HG02938 (cell line): ENCODE results near the gene PGAM1.
"Not testable (repeated sequence)": the region's sequence is repeated elsewhere in the genome, so short reads cannot be mapped to it uniquely, and the experiment has no call there.

Experiments
- ATAC-seq: cut with Tn5 transposase; IDR thresholded peaks from one replicate; pipeline ENCODE4 v1.9.1; 2021; ENCODE audit warnings: mild to moderate bottlenecking, moderate library complexity; ENCODE audit not compliant: unreplicated experiment

The PGAM1 gene

GRCh38 chr10:97425964-97426775, at the start of gene PGAM1:
Gene PGAM1, plus strand, starts transcription at chr10:97426191. Its CDS starts 117 bp downstream, at chr10:97426308.
- peak; percentile 79 for ATAC-seq

GRCh38 chr10:97376413-97376812, 49.6 kb upstream of the PGAM1 start:
- ATAC-seq: no peak

- no peak for ATAC-seq
Measured at GRCh38 chr10:97378933-97379921, 46.8 kb upstream of the PGAM1 start.

GRCh38 chr10:97380516-97380915, 45.5 kb upstream of the PGAM1 start:
- no peak for ATAC-seq

GRCh38 chr10:97381626-97382025, 44.4 kb upstream of the PGAM1 start:
- ATAC-seq: no peak

GRCh38 chr10:97383159-97383558, 42.8 kb upstream of the PGAM1 start:
- ATAC-seq: no peak

GRCh38 chr10:97384156-97384555, 41.8 kb upstream of the PGAM1 start:
- ATAC-seq: no peak

GRCh38 chr10:97384641-97385040, 41.4 kb upstream of the PGAM1 start:
- ATAC-seq: no peak

- no peak for ATAC-seq
Measured at GRCh38 chr10:97385565-97385964, 40.4 kb upstream of the PGAM1 start.

- ATAC-seq: no peak
Measured at GRCh38 chr10:97388152-97388551, 37.8 kb upstream of the PGAM1 start.

- no peak for ATAC-seq
Measured at GRCh38 chr10:97390091-97390490, 35.9 kb upstream of the PGAM1 start.

- ATAC-seq: no peak
Measured at GRCh38 chr10:97393034-97393573, 32.9 kb upstream of the PGAM1 start.

- ATAC-seq: no peak
Measured at GRCh38 chr10:97396056-97396455, 29.9 kb upstream of the PGAM1 start.

GRCh38 chr10:97399843-97400545, 26.0 kb upstream of the PGAM1 start:
- no peak for ATAC-seq

GRCh38 chr10:97400665-97401454, 25.1 kb upstream of the PGAM1 start, which contains the start of gene RRP12:
Gene RRP12, minus strand, starts transcription at chr10:97401340. Its CDS starts 109 bp downstream, at chr10:97401231.
- peak; percentile 94 for ATAC-seq

- ATAC-seq: no peak
Measured at GRCh38 chr10:97401455-97401919, 24.5 kb upstream of the PGAM1 start.

- ATAC-seq: no peak
Measured at GRCh38 chr10:97404044-97404443, 21.9 kb upstream of the PGAM1 start.

- no peak for ATAC-seq
Measured at GRCh38 chr10:97406064-97406463, 19.9 kb upstream of the PGAM1 start.

GRCh38 chr10:97406483-97406882, 19.5 kb upstream of the PGAM1 start:
- ATAC-seq: not testable (repeated sequence)
